Mammary epithelial cell (primary cell): ENCODE results near the gene EFNA5.

Experiments used
- EZH2 ChIP-seq: IDR thresholded peaks from 2 replicates; pipeline ENCODE4 v1.6.1; 2012; ENCODE audit warnings: low read length, inconsistent platforms, borderline replicate concordance
- TF ChIP-seq, protein P1 (sequence below), 2 donors: IDR thresholded peaks in 1 of 2; conservative IDR thresholded peaks in 1 of 2; 2 replicates each; pipeline ENCODE4 v1.5.1; 2011 to 2012; ENCODE audit warnings: inconsistent platforms in 2 of 2, low read length in 2 of 2, mild to moderate bottlenecking in 2 of 2, control low read depth in 1 of 2, low read depth in 1 of 2; ENCODE audit not compliant: insufficient read depth in 1 of 2; ENCODE audit errors: extremely low read depth in 1 of 2

DNA sequence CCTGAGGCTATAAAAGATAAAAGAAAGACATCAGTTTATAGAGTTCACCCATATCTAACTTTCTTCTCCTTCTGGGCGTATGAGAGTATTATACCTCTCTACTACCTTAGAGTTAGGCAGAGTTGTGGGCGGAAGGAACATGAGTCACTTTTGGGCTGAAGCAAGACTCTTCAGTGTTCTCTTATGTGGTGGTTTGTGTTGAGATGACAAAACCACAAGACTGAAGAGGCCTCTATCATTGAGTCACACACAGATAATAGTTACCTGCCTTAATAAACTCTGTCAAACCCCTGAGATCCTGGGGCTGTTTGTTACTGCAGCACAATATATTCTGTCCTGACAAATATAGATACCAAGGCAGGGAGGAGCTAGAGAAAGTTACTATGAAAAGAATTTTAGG, 184.2 kb downstream of the EFNA5 start:
- TF ChIP-seq, protein P1, sequence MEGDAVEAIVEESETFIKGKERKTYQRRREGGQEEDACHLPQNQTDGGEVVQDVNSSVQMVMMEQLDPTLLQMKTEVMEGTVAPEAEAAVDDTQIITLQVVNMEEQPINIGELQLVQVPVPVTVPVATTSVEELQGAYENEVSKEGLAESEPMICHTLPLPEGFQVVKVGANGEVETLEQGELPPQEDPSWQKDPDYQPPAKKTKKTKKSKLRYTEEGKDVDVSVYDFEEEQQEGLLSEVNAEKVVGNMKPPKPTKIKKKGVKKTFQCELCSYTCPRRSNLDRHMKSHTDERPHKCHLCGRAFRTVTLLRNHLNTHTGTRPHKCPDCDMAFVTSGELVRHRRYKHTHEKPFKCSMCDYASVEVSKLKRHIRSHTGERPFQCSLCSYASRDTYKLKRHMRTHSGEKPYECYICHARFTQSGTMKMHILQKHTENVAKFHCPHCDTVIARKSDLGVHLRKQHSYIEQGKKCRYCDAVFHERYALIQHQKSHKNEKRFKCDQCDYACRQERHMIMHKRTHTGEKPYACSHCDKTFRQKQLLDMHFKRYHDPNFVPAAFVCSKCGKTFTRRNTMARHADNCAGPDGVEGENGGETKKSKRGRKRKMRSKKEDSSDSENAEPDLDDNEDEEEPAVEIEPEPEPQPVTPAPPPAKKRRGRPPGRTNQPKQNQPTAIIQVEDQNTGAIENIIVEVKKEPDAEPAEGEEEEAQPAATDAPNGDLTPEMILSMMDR (conservative IDR thresholded peaks at IDR 0.05 in 1 of 2, IDR thresholded peaks at IDR 0.05 in 1 of 2; ENCODE audit: extremely low read depth in 1 of 2, insufficient read depth in 1 of 2, low read depth in 1 of 2, low read length in 2 of 2): no peak
- TF ChIP-seq EZH2: no peak
